ENCODE data around the gene SH3BGRL.

- TF ChIP-seq CTCF (IDR thresholded peaks at IDR 0.05; ENCODE audit: low read length): no peak
- TF ChIP-seq EZH2 (optimal IDR thresholded peaks at IDR 0.05; ENCODE audit: low read depth, low read length): no peak
- no peak for TF ChIP-seq EZH2phosphoT487 (IDR thresholded peaks at IDR 0.05; ENCODE audit: low read length)
Observed at GRCh38 chrX:81201071-81201470, 831 bp upstream of the SH3BGRL start.
